Esophagus (tissue), 2 donors: ENCODE measurements around the gene LMF2. TPM values are rescaled to one million over a fixed set of nuclear protein-coding genes. Genes with fewer than 3 reads are reported as not detected.
"Not testable (repeated sequence)": the region's sequence is repeated elsewhere in the genome, so short reads cannot be mapped to it uniquely, and the experiment has no call there.

Experiments
- H3K27ac ChIP-seq, 2 donors: one replicate each; pipeline ENCODE4 v1.5.1; 2013; ENCODE audit warnings: low read depth in 2 of 2, mild to moderate bottlenecking in 2 of 2, inconsistent platforms in 1 of 2, low read length in 1 of 2, moderate library complexity in 1 of 2
- H3K27me3 ChIP-seq, 2 donors: one replicate each; pipeline ENCODE4 v1.6.1; 2013; ENCODE audit warnings: low read length in 2 of 2, control low read depth in 1 of 2, mild to moderate bottlenecking in 1 of 2; ENCODE audit not compliant: insufficient read depth in 2 of 2, control insufficient read depth in 1 of 2
- H3K36me3 ChIP-seq, 2 donors: one replicate each; pipeline ENCODE4 v1.6.1; 2013; ENCODE audit warnings: low read length in 1 of 2; ENCODE audit not compliant: control insufficient read depth in 2 of 2, insufficient read depth in 2 of 2
- H3K4me1 ChIP-seq, 2 donors: one replicate each; pipeline ENCODE4 v1.6.1; 2013; ENCODE audit warnings: low read length in 1 of 2; ENCODE audit not compliant: control insufficient read depth in 2 of 2, insufficient read depth in 2 of 2
- H3K4me3 ChIP-seq, 2 donors: one replicate each; pipeline ENCODE4 v1.5.1; 2013; ENCODE audit warnings: low read length in 2 of 2, mild to moderate bottlenecking in 2 of 2, low read depth in 1 of 2, moderate library complexity in 1 of 2
- H3K9me3 ChIP-seq, 2 donors: one replicate each; pipeline ENCODE4 v1.6.1; 2013; ENCODE audit warnings: mild to moderate bottlenecking in 2 of 2, low read depth in 1 of 2, low read length in 1 of 2, moderate library complexity in 1 of 2; ENCODE audit not compliant: control insufficient read depth in 2 of 2, insufficient read depth in 1 of 2
- WGBS, 2 donors: extraction: QIAGEN DNeasy Blood & Tissue Kit; methylation state at CpG; one replicate each; pipeline ENCODE4 v1.1.7; 2013; 5-methylcytosine and 5-hydroxymethylcytosine counted together
- polyA plus RNA-seq, 2 donors: library from polyadenylated mRNA; stranded (reverse); fragments of 200-250 nt; gene quantifications; one replicate each; pipeline ENCODE4 v1.2.3, GENCODE V29; 2013
- donor health status: healthy with polysubstance abuse.
- donor health status: Bipolar disorder and iron deficiency.

The LMF2 gene
- polyA plus RNA-seq, 2 donors: 44.1 to 64.9 TPM

- Histone ChIP-seq H3K36me3 (no peaks in the 10 kb centered on the region), H3K4me1 (peaks cover 2 to 6% of the 10 kb centered on the region in 2 donors), H3K27ac (no peak overlapping the region), H3K9me3 (peaks cover 0 to 2% of the 10 kb centered on the region in 2 donors), H3K27me3 (no peaks in the 10 kb centered on the region), H3K4me3 (no peak overlapping the region)
- WGBS, 2 donors: 86% methylated on average over 7 to 8 of the region's 8 CpGs
Measured at GRCh38 chr22:50535113-50535512, 27.6 kb upstream of the LMF2 start.

- not testable (repeated sequence) for H3K27ac ChIP-seq, H3K4me1 ChIP-seq, H3K36me3 ChIP-seq, H3K4me3 ChIP-seq, H3K9me3 ChIP-seq, H3K27me3 ChIP-seq
- 65 to 67% methylated on average over 21 of the region's 21 CpGs for WGBS, 2 donors
Measured at GRCh38 chr22:50533856-50534711, 26.6 kb upstream of the LMF2 start.

- 66 to 78% methylated on average over 19 of the region's 19 CpGs for WGBS, 2 donors
- no peaks in the 10 kb centered on the region for H3K36me3 ChIP-seq
- H3K27ac ChIP-seq: peak overlapping the region; percentile 96 to 99
- H3K27me3 ChIP-seq: no peaks in the 10 kb centered on the region
- peaks cover 2 to 13% of the 10 kb centered on the region in 2 donors for H3K4me1 ChIP-seq
- H3K4me3 ChIP-seq: no peak overlapping the region
- H3K9me3 ChIP-seq: peaks cover 0 to 2% of the 10 kb centered on the region in 2 donors
Measured at GRCh38 chr22:50532824-50533796, 25.6 kb upstream of the LMF2 start.

GRCh38 chr22:50531962-50532674 lies 24.6 kb upstream of the LMF2 start:
- Histone ChIP-seq H3K9me3 (no peaks in the 10 kb centered on the region), H3K4me3 (peak overlapping the region; percentile 59 to 63), H3K4me1 (peaks cover 1 to 17% of the 10 kb centered on the region in 2 donors), H3K36me3 (no peaks in the 10 kb centered on the region), H3K27ac (peak overlapping the region; percentile 96 to 99), H3K27me3 (no peaks in the 10 kb centered on the region)
- 2 to 3% methylated on average over 53 to 56 of the region's 56 CpGs for WGBS, 2 donors

- peaks cover 3 to 22% of the 10 kb centered on the region in 2 donors for H3K4me1 ChIP-seq
- peak overlapping the region; percentile 96 to 99 for H3K27ac ChIP-seq
- no peaks in the 10 kb centered on the region for H3K27me3 ChIP-seq
- no peaks in the 10 kb centered on the region for H3K9me3 ChIP-seq
- 0% methylated on average over 29 to 44 of the region's 44 CpGs for WGBS, 2 donors
- H3K36me3 ChIP-seq: no peaks in the 10 kb centered on the region
- peak overlapping the region; percentile 59 to 63 for H3K4me3 ChIP-seq
Measured at GRCh38 chr22:50531546-50531961, 24.1 kb upstream of the LMF2 start.

GRCh38 chr22:50530877-50531545 lies 23.5 kb upstream of the LMF2 start:
- Histone ChIP-seq H3K36me3 (no peaks in the 10 kb centered on the region), H3K27ac (peak overlapping the region; percentile 96 to 99), H3K4me3 (peak overlapping the region; percentile 59 to 63), H3K9me3 (no peaks in the 10 kb centered on the region), H3K4me1 (peaks cover 5 to 23% of the 10 kb centered on the region in 2 donors), H3K27me3 (no peaks in the 10 kb centered on the region)
- 3 to 4% methylated on average over 53 of the region's 53 CpGs for WGBS, 2 donors

GRCh38 chr22:50530580-50530876 lies 23.0 kb upstream of the LMF2 start:
- Histone ChIP-seq H3K4me3 (peak overlapping the region; percentile 59 to 63), H3K27ac (peak overlapping the region; percentile 96 to 99), H3K36me3 (no peaks in the 10 kb centered on the region), H3K9me3 (no peaks in the 10 kb centered on the region), H3K27me3 (no peaks in the 10 kb centered on the region), H3K4me1 (peaks cover 5 to 23% of the 10 kb centered on the region in 2 donors)
- 2% methylated on average over 21 of the region's 21 CpGs for WGBS, 2 donors

- H3K36me3 ChIP-seq: no peaks in the 10 kb centered on the region
- peaks cover 5 to 24% of the 10 kb centered on the region in 2 donors for H3K4me1 ChIP-seq
- no peaks in the 10 kb centered on the region for H3K27me3 ChIP-seq
- 1% methylated on average over 70 to 92 of the region's 92 CpGs for WGBS, 2 donors
- peak within 1 kb of the TSS; percentile 59 to 63 for H3K4me3 ChIP-seq
- H3K9me3 ChIP-seq: no peaks in the 10 kb centered on the region
- H3K27ac ChIP-seq: peak within 1 kb of the TSS; percentile 96 to 99
Measured at GRCh38 chr22:50529897-50530579, 22.5 kb upstream of the LMF2 start, which contains the start of gene TYMP. TSS of gene TYMP (minus strand) at chr22:50530012. CDS start at chr22:50529709, 303 bp downstream.
